Activated CD4-positive, CD25-positive, alpha-beta regulatory T cell treated with anti-CD3 and anti-CD28 coated beads, Interleukin-2, amount 50 U/mL, for 24 hours (primary cell): ENCODE results near the gene SLC9A4.

Experiments
- ATAC-seq, 2 donors: fragments of 150-1000 bp; cut with Tn5 transposase; one replicate each; pipeline ENCODE4 v1.10.0; 2021; ENCODE audit warnings: mild to moderate bottlenecking in 1 of 2, moderate library complexity in 1 of 2

Gene SLC9A4

GRCh38 chr2:102551329-102552096, 78.5 kb downstream of the SLC9A4 start:
- ATAC-seq: no peak

- ATAC-seq: no peak
Measured at GRCh38 chr2:102553601-102554000, 80.6 kb downstream of the SLC9A4 start.

GRCh38 chr2:102558463-102558862, 85.4 kb downstream of the SLC9A4 start:
- ATAC-seq: no peak

GRCh38 chr2:102562542-102562941, 89.5 kb downstream of the SLC9A4 start:
- peak in 1 of 2 donors; percentile 51 for ATAC-seq

GRCh38 chr2:102575888-102576287, 102.9 kb downstream of the SLC9A4 start:
- ATAC-seq: no peak

GRCh38 chr2:102578376-102578775, 105.3 kb downstream of the SLC9A4 start:
- no peak for ATAC-seq

GRCh38 chr2:102581911-102582310, 108.9 kb downstream of the SLC9A4 start:
- no peak for ATAC-seq

GRCh38 chr2:102582845-102583244, 109.8 kb downstream of the SLC9A4 start:
- no peak for ATAC-seq
